GM10248 (cell line): ENCODE data around the gene DHRS1.

Experiments used
- CTCF ChIA-PET: fragments of 300-600 bp; sonication (Branson Sonifier 250); formaldehyde crosslinking; extraction: SDS; loops from one replicate; lab custom pipeline; 2021; ENCODE audit warnings: antibody characterized with exemption; lab: Yijun Ruan, JAX
- POLR2A ChIA-PET: fragments of 350-650 bp; sonication (Branson Sonifier 250); formaldehyde crosslinking; extraction: SDS; loops from one replicate; lab custom pipeline; 2020; ENCODE audit warnings: antibody characterized with exemption; lab: Yijun Ruan, JAX
- DNase-seq: peaks from one replicate; pipeline ENCODE4 v3.0.0; 2012; ENCODE audit errors: extremely low spot score
- CTCF ChIP-seq: IDR thresholded peaks from 2 replicates; pipeline ENCODE4 v1.5.1; 2012; ENCODE audit warnings: mild to moderate bottlenecking, low read depth; ENCODE audit errors: extremely low read depth, missing control alignments, control extremely low read depth

The DHRS1 gene

GRCh38 chr14:24290746-24291145, 8.8 kb downstream of the DHRS1 start:
- TF ChIP-seq CTCF, result no peak
- DNase-seq, result no peak
- ChIA-PET POLR2A (interaction anchor here (1.2 kb wide), 2 partner anchors 20 to 28 kb away, joined by 3 read pairs; partner anchors contain the start of gene TGM1), CTCF (interaction anchor here (0.7 to 15.5 kb wide), 13 partner anchors 8 to 182 kb away, joined by 3 to 323 read pairs (median 7); partner anchors contain the start of genes CBLN3, CIDEB, DHRS1 and IRF9)

GRCh38 chr14:24289649-24290280, 9.8 kb downstream of the DHRS1 start:
- no peak for TF ChIP-seq CTCF
- ChIA-PET CTCF (interaction anchor here (0.6 to 15.5 kb wide), 14 partner anchors 9 to 181 kb away, joined by 3 to 323 read pairs (median 6); partner anchors contain the start of genes CBLN3, CIDEB, DHRS1 and KHNYN), POLR2A (interaction anchor here (1.2 kb wide), 2 partner anchors 19 to 27 kb away, joined by 3 read pairs; partner anchors contain the start of gene TGM1)
- DNase-seq, result peak; percentile 58

GRCh38 chr14:24286996-24287395, 12.6 kb downstream of the DHRS1 start:
- no peak for TF ChIP-seq CTCF
- DNase-seq, result no peak
- POLR2A ChIA-PET, result no interaction called here
- CTCF ChIA-PET, result interaction anchor here (1.0 to 13.3 kb wide), 3 partner anchors 11 to 44 kb away, joined by 4 to 121 read pairs (median 4); partner anchors contain the start of genes DHRS1 and NOP9

- ChIA-PET CTCF (interaction anchor here (0.7 to 13.3 kb wide), 5 partner anchors 13 to 43 kb away, joined by 3 to 121 read pairs (median 3); partner anchors contain the start of genes CIDEB, DHRS1, NOP9 and TINF2), POLR2A (no interaction called here)
- no peak for TF ChIP-seq CTCF
- no peak for DNase-seq
Observed at GRCh38 chr14:24285351-24285750, 14.2 kb downstream of the DHRS1 start.

GRCh38 chr14:24284501-24285035, 15.0 kb downstream of the DHRS1 start:
- POLR2A ChIA-PET, result no interaction called here
- CTCF ChIA-PET, result interaction anchor here (0.7 to 13.3 kb wide), 8 partner anchors 14 to 147 kb away, joined by 3 to 121 read pairs (median 4); partner anchors contain the start of genes CIDEB, DHRS1, MDP1 and NOP9
- no peak for DNase-seq
- no peak for TF ChIP-seq CTCF

- ChIA-PET CTCF (interaction anchor here (1.1 to 13.3 kb wide), 10 partner anchors 7 to 148 kb away, joined by 3 to 121 read pairs (median 4); partner anchors contain the start of genes CIDEB, DHRS1, MDP1 and NOP9), POLR2A (no interaction called here)
- TF ChIP-seq CTCF, result no peak
- DNase-seq, result no peak
Observed at GRCh38 chr14:24283796-24284460, 15.7 kb downstream of the DHRS1 start.
